GM21526 (cell line): ENCODE data around the gene SFSWAP.
A peak's percentile ranks its signal among the peaks of the same experiment; 100 is the strongest.
"Not testable (repeated sequence)": the region's sequence is repeated elsewhere in the genome, so short reads cannot be mapped to it uniquely, and the experiment has no call there.

Experiments
- ATAC-seq: cut with Tn5 transposase; IDR thresholded peaks from one replicate; pipeline ENCODE4 v1.9.1; 2021; ENCODE audit warnings: moderate library complexity; ENCODE audit not compliant: unreplicated experiment, low FRiP score

SFSWAP gene

GRCh38 chr12:131678389-131679181, 32.3 kb upstream of the SFSWAP start:
- ATAC-seq = not testable (repeated sequence)

- ATAC-seq = not testable (repeated sequence)
Observed at GRCh38 chr12:131679186-131679585, 31.7 kb upstream of the SFSWAP start.

GRCh38 chr12:131679816-131680215, 31.1 kb upstream of the SFSWAP start:
- ATAC-seq = not testable (repeated sequence)

GRCh38 chr12:131680392-131681256, 30.3 kb upstream of the SFSWAP start:
- not testable (repeated sequence) for ATAC-seq

- no peak for ATAC-seq
Observed at GRCh38 chr12:131681257-131681620, 29.7 kb upstream of the SFSWAP start.

- peak; percentile 99 for ATAC-seq
Observed at GRCh38 chr12:131681746-131682509, 29.0 kb upstream of the SFSWAP start.

- ATAC-seq = no peak
Observed at GRCh38 chr12:131682510-131682895, 28.4 kb upstream of the SFSWAP start.

GRCh38 chr12:131683266-131684014, 27.4 kb upstream of the SFSWAP start:
- no peak for ATAC-seq

- ATAC-seq = no peak
Observed at GRCh38 chr12:131684015-131684725, 26.7 kb upstream of the SFSWAP start.

- no peak for ATAC-seq
Observed at GRCh38 chr12:131687346-131688125, 23.4 kb upstream of the SFSWAP start.

- ATAC-seq = no peak
Observed at GRCh38 chr12:131688131-131688844, 22.6 kb upstream of the SFSWAP start.

- no peak for ATAC-seq
Observed at GRCh38 chr12:131688845-131689154, 22.1 kb upstream of the SFSWAP start.

GRCh38 chr12:131690320-131690719, 20.6 kb upstream of the SFSWAP start:
- ATAC-seq = no peak

- ATAC-seq = no peak
Observed at GRCh38 chr12:131692431-131692830, 18.5 kb upstream of the SFSWAP start.

GRCh38 chr12:131693149-131693548, 17.7 kb upstream of the SFSWAP start:
- no peak for ATAC-seq

GRCh38 chr12:131694116-131694838, 16.6 kb upstream of the SFSWAP start:
- ATAC-seq = no peak

- ATAC-seq = no peak
Observed at GRCh38 chr12:131695968-131696367, 14.9 kb upstream of the SFSWAP start.

GRCh38 chr12:131698286-131698685, 12.6 kb upstream of the SFSWAP start:
- no peak for ATAC-seq
